Activated naive CD8-positive, alpha-beta T cell (primary cell): ENCODE results near the gene OR13J1.
A peak's percentile ranks its signal among the peaks of the same experiment; 100 is the strongest.

Experiments used
- H3K27ac Mint-ChIP-seq: one replicate; pipeline ENCODE4 v1.8.0; 2021; ENCODE audit warnings: mixed read lengths
- H3K27me3 Mint-ChIP-seq: one replicate; pipeline ENCODE4 v1.8.0; 2021; ENCODE audit warnings: mixed read lengths
- H3K36me3 Mint-ChIP-seq: one replicate; pipeline ENCODE4 v1.8.0; 2021; ENCODE audit warnings: mixed read lengths
- H3K4me1 Mint-ChIP-seq: one replicate; pipeline ENCODE4 v1.8.0; 2021; ENCODE audit warnings: low read depth, mixed read lengths
- H3K4me3 Mint-ChIP-seq: one replicate; pipeline ENCODE4 v1.8.0; 2021; ENCODE audit warnings: mild to moderate bottlenecking, mixed read lengths
- H3K9me3 Mint-ChIP-seq: one replicate; pipeline ENCODE4 v1.8.0; 2021; ENCODE audit warnings: low read depth, mixed read lengths

The OR13J1 gene

DNA sequence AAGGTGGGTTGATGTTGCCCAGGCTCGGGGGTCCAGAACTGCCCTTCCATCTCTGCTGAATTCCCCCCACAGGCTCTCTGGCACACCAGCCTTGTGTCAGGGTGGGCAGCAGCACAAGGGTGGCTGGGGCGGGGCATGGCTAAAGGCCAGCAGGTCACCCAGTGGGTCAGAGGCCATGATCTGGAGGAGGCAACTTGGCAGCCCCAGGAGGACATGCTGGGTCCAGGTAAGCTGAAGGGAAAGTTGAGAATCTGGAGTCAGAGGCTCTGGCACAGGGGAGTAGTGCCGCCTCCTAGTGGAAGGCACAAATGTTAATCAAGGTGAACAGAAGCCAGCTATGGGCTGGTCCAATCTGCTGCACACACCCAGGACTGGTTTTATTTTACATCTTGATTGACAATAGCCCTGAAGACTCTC, 35.0 kb downstream of the OR13J1 start:
- Mint-ChIP-seq H3K27me3 (no peaks in the 10 kb centered on the region), H3K36me3 (no peaks in the 10 kb centered on the region), H3K27ac (no peak overlapping the region)

DNA sequence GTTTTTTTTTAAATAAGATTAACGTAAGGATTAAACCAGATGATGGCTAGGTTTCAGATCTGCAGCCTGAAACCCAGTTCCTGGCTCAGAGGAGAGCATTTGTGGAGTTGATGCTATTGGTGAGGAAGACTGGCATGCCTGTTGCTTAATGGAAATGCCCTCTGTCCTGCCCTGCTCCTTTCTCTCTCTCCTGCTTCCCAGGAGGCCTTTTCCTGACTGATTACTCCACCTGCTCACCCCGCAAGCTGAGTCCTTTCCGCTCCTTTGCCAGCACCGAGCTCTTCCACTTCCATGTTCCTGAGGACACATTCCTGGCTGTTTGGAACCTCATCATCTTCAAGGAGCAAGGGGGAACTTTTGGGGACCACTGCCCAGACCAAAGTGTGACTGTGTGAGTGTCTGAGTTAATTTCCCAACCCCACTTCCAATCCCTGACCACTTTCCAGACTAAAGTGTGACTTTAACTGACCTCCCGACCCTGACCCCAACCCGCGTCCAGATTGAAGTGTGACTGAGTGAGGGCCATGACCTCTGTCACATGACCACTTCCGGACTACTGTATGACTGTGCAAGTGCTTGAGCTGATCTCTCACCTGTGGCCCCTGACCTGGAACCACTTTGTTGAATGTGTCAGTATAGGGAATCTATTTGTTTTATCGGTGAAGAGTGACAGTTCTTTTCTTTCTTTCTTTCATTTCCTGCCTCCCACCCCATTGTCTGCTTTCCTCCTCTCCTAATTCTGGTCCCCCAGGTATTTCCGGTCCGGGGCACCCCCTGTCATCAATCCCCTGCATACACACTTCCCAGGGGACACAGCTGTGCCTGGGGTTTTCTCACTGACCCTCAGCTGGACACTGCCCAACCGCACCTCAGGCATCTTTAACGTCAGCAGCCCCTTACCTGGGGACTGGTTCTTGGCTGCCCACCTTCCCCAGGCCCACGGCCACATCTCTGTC, 35.7 kb downstream of the OR13J1 start:
- H3K4me1 Mint-ChIP-seq = peaks cover 21% of the 10 kb centered on the region
- H3K9me3 Mint-ChIP-seq = no peaks in the 10 kb centered on the region
- H3K4me3 Mint-ChIP-seq = no peak overlapping the region
- H3K36me3 Mint-ChIP-seq = no peaks in the 10 kb centered on the region
- H3K27me3 Mint-ChIP-seq = no peaks in the 10 kb centered on the region
- no peak overlapping the region for H3K27ac Mint-ChIP-seq

More for the DNA sequence above, 35.0 kb downstream of the OR13J1 start:
- Mint-ChIP-seq H3K4me1 (peaks cover 14% of the 10 kb centered on the region), H3K9me3 (no peaks in the 10 kb centered on the region), H3K4me3 (no peak overlapping the region)

GRCh38 chr9:35832814-35833213, 37.4 kb downstream of the OR13J1 start:
- no peaks in the 10 kb centered on the region for H3K27me3 Mint-ChIP-seq
- H3K4me3 Mint-ChIP-seq = no peak overlapping the region
- no peaks in the 10 kb centered on the region for H3K36me3 Mint-ChIP-seq
- no peak overlapping the region for H3K27ac Mint-ChIP-seq
- H3K4me1 Mint-ChIP-seq = peaks cover 29% of the 10 kb centered on the region
- no peaks in the 10 kb centered on the region for H3K9me3 Mint-ChIP-seq

GRCh38 chr9:35831040-35831439, 39.2 kb downstream of the OR13J1 start:
- H3K9me3 Mint-ChIP-seq = no peaks in the 10 kb centered on the region
- peaks cover 31% of the 10 kb centered on the region for H3K4me1 Mint-ChIP-seq
- H3K4me3 Mint-ChIP-seq = peak overlapping the region; percentile 17
- no peak overlapping the region for H3K27ac Mint-ChIP-seq
- H3K36me3 Mint-ChIP-seq = no peaks in the 10 kb centered on the region
- H3K27me3 Mint-ChIP-seq = no peaks in the 10 kb centered on the region

DNA sequence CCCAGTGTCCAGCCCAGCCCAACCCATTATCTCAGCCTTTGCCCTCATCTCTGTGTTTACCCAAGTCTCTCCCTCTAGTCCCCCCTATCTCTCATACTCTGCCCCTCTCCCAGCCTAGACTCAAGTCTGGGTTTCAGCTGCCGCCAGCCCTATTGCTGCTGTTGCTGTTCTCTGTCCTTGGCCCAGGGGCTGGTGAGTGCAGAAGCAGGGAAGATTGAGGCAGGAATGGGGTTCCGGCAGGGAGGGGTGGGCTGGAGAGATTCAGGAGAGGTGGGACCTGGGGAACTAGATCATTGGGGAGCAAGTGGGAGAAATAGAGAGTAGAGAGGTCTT, 40.5 kb downstream of the OR13J1 start:
- Mint-ChIP-seq H3K27ac (peak overlapping the region; percentile 65), H3K4me1 (peaks cover 33% of the 10 kb centered on the region), H3K4me3 (peak overlapping the region; percentile 87), H3K27me3 (no peaks in the 10 kb centered on the region), H3K36me3 (no peaks in the 10 kb centered on the region), H3K9me3 (no peaks in the 10 kb centered on the region)

- peak within 1 kb of the TSS; percentile 85 for H3K27ac Mint-ChIP-seq
- H3K4me1 Mint-ChIP-seq = peaks cover 30% of the 10 kb centered on the region
- no peaks in the 10 kb centered on the region for H3K9me3 Mint-ChIP-seq
- H3K4me3 Mint-ChIP-seq = peak within 1 kb of the TSS; percentile 99
- no peaks in the 10 kb centered on the region for H3K36me3 Mint-ChIP-seq
- H3K27me3 Mint-ChIP-seq = no peaks in the 10 kb centered on the region
These were observed 41.0 kb downstream of the OR13J1 start, which contains the start of gene TMEM8B for GRCh38 chr9:35829084-35829763. TMEM8B (plus strand) TSS chr9:35829228; CDS start chr9:35829448, 220 bp downstream.

DNA sequence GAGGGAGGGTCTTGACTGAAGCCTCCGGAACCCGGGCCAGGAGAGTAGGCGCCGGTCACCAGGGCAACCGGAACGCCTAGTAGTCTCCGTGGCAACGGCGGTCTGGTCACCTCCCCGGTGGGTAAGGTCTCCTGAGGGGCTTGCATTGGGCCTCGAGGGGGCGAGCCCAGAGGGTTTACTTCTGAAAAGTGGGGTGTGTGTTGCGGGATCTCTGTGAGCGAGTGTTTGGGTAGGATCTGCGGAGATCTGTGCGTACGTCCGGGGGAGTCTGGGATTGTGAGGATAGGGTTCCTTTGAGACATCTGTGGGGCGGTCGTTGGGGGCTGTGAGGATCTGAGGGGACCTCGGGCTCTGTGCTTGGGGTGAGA, 41.5 kb downstream of the OR13J1 start, which contains the start of gene FAM221B:
Gene FAM221B (minus strand): TSS at position 17 of the 368 bp plus-strand sequence. CDS start 2,571 bp downstream, outside the sequence.
- H3K9me3 Mint-ChIP-seq = no peaks in the 10 kb centered on the region
- H3K36me3 Mint-ChIP-seq = no peaks in the 10 kb centered on the region
- H3K27ac Mint-ChIP-seq = peak within 1 kb of the TSS; percentile 85
- H3K4me3 Mint-ChIP-seq = peak within 1 kb of the TSS; percentile 99
- H3K4me1 Mint-ChIP-seq = peaks cover 30% of the 10 kb centered on the region
- H3K27me3 Mint-ChIP-seq = no peaks in the 10 kb centered on the region

- Mint-ChIP-seq H3K4me3 (peak overlapping the region; percentile 99), H3K27ac (peak overlapping the region; percentile 8), H3K9me3 (no peaks in the 10 kb centered on the region), H3K4me1 (peaks cover 28% of the 10 kb centered on the region), H3K27me3 (no peaks in the 10 kb centered on the region), H3K36me3 (no peaks in the 10 kb centered on the region)
These were observed 42.7 kb downstream of the OR13J1 start for GRCh38 chr9:35827486-35827885.

GRCh38 chr9:35826071-35826701, 44.0 kb downstream of the OR13J1 start:
- H3K27ac Mint-ChIP-seq = no peak overlapping the region
- no peaks in the 10 kb centered on the region for H3K27me3 Mint-ChIP-seq
- no peaks in the 10 kb centered on the region for H3K9me3 Mint-ChIP-seq
- no peaks in the 10 kb centered on the region for H3K36me3 Mint-ChIP-seq
- peaks cover 25% of the 10 kb centered on the region for H3K4me1 Mint-ChIP-seq
- peak overlapping the region; percentile 27 for H3K4me3 Mint-ChIP-seq

DNA sequence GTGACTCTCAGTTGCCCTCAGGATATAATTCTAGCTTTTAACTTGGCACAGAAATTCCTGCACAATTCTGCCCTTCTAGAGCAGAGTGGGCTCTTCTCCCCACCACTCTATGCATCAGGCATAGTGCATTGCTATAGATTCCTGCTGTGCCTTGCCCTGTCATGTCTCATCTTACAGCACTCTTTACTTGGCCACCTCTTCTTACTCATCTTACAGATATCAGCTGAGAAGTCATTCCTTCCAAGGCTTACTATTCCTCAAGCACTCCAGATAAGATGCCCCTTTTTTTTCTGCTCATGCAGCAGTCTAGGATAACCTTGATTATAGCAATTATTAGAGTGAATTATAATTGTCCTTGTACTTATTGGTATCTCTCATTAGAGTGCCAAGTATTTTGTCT, 47.3 kb downstream of the OR13J1 start:
- Mint-ChIP-seq H3K4me1 (peaks cover 4% of the 10 kb centered on the region), H3K27ac (no peak overlapping the region), H3K9me3 (no peaks in the 10 kb centered on the region), H3K4me3 (no peak overlapping the region), H3K36me3 (no peaks in the 10 kb centered on the region), H3K27me3 (no peaks in the 10 kb centered on the region)

DNA sequence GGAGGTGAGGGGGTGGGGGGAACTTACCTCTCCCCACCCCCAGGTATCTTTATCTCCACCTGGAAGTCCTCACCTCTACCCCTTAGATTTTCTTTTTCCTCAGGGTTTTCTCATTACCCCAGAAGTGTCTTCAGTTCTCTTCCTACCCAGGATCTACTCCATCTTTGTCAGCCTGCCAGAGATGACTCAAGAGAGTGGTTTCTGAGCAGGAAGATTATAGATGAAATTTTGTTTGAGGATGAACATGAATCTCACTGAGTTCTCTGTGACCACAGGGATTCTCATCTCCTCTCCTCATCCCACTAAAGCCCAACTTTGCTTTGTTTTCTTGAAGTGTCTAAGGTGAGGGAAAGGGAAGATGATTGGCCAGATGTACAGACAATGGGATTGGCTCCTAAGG, 50.1 kb downstream of the OR13J1 start:
- H3K27me3 Mint-ChIP-seq = no peaks in the 10 kb centered on the region
- H3K4me1 Mint-ChIP-seq = peaks cover 6% of the 10 kb centered on the region
- H3K4me3 Mint-ChIP-seq = no peak overlapping the region
- H3K27ac Mint-ChIP-seq = no peak overlapping the region
- H3K36me3 Mint-ChIP-seq = no peaks in the 10 kb centered on the region
- no peaks in the 10 kb centered on the region for H3K9me3 Mint-ChIP-seq
